Retina (tissue), 1 donor: ENCODE measurements around the gene MAP3K2.

Source experiments
- DNase-seq: peaks from one replicate; pipeline ENCODE4 v3.0.0-alpha.2; 2016

MAP3K2 gene

GRCh38 chr2:127280693-127281092 lies 107.1 kb downstream of the MAP3K2 start:
- no peak for DNase-seq

- DNase-seq = no peak
These were observed 108.0 kb downstream of the MAP3K2 start for GRCh38 chr2:127279781-127280180.

- DNase-seq = no peak
These were observed 108.8 kb downstream of the MAP3K2 start for GRCh38 chr2:127278959-127279358.

- DNase-seq = no peak
These were observed 110.7 kb downstream of the MAP3K2 start for GRCh38 chr2:127277028-127277427.

DNA sequence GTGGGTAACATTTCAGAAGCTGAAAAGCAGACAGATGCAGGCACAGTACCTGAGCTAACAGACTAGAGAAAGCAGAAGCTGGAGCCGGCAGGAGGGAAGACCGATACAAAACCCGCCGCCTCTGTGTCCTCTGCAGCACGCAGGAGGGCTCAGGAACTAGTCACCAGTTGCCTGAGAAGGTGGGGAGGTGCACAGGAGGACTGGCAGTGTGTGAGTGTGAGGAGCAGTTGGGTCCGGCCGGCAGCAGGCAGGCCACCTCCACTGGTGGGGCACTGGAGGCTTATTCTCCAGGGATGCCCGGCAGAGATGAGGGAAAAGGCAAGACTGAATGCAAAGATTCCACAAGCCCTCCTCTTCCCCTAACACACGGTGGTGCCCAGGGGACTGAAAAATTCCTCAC lies 112.0 kb downstream of the MAP3K2 start:
- DNase-seq = no peak

DNA sequence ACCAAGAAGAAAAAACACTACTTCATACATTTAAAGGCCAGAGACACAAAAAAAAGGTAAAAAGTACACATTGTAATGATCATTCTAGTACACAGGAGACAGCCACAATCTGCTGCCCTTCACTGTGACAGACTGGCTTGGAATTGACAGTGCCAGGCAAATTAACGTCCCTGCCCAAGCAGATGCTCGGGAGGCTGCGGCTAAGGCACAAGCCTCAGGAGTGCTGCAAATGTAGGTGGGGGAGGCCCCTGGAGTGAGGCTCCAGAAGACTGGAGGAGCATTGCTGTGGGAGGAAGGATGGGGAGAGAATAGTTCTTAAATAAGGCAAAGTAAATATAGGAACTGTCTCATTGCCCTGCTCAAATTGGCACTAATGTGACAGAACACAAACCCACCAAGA lies 112.4 kb downstream of the MAP3K2 start:
- DNase-seq = no peak

- no peak for DNase-seq
These were observed 117.1 kb downstream of the MAP3K2 start for GRCh38 chr2:127270663-127271062.

DNA sequence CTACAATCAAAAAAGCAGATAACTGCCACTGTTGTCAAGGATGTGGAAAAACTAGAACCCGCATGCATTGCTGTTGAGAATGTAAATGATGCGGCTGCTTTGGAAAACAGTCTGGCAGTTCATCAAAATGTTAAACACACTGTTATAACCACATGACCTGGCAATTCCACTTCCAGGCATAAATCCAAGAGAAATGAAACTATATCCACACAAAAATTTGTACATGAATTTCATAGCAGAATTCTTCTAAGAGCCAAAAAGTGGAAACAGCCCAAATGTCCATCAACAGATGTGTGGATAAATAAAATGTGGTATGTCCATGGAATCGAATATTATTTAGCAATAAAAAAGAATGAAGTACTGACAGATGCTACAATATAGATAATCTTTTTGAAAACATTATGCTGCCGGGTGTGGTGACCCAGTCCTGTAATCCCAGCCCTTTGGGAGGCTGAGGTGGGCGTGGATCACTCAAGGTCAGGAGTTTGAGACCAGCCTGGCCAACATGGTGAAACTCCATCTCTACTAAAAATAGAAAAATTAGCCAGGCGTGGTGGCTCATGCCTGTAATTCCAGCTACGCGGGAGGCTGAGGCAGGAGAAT lies 125.9 kb downstream of the MAP3K2 start:
- DNase-seq = no peak

GRCh38 chr2:127259355-127259754 lies 128.4 kb downstream of the MAP3K2 start:
- no peak for DNase-seq

GRCh38 chr2:127256866-127257265 lies 130.9 kb downstream of the MAP3K2 start:
- no peak for DNase-seq

- no peak for DNase-seq
These were observed 131.4 kb downstream of the MAP3K2 start for GRCh38 chr2:127256381-127256780.

DNA sequence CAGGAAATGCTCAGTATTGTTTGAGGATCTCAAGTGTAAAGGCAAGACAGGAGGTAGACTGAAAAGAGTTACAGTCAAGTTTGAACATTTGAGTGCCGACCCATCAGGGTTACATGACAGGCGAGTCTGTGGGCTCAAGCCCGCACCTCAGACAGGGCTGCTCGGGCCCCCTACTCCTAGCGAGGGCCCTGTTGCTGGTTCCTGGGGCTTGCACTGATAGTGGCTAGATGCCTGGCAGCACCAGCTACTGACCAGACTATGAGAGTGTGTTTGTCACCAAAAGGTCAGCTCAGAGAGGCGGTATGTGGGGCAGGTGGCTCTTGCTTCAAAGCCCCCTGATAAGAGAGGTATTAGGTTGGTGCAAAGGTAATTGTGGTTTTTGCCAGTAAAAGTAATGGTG lies 132.1 kb downstream of the MAP3K2 start:
- no peak for DNase-seq

- DNase-seq = no peak
These were observed 132.6 kb downstream of the MAP3K2 start for GRCh38 chr2:127255146-127255545.

GRCh38 chr2:127254386-127254981 lies 133.3 kb downstream of the MAP3K2 start:
- no peak for DNase-seq
